GM11168 (cell line): ENCODE measurements around the gene RNF152.

Source experiments
- in situ Hi-C: fragments of 300-500 bp; cut with MboI; formaldehyde crosslinking; loops from one replicate; pipeline ENCODE4 v1.12.0; 2022; ENCODE audit warnings: low sequenced_read_pairs; ENCODE audit not compliant: unreplicated experiment

The RNF152 gene

GRCh38 chr18:61894751-61895524 lies 2.1 kb upstream of the RNF152 start:
- in situ Hi-C loops, result no loop called here

GRCh38 chr18:61893971-61894750 lies 1.4 kb upstream of the RNF152 start:
- in situ Hi-C loops, result no loop called here

GRCh38 chr18:61893309-61893970 lies 633 bp upstream of the RNF152 start:
- in situ Hi-C loops, result no loop called here

GRCh38 chr18:61891894-61892293 lies 913 bp downstream of the RNF152 start:
- in situ Hi-C loops, result no loop called here

- in situ Hi-C loops, result no loop called here
These were observed 1.5 kb downstream of the RNF152 start for GRCh38 chr18:61891271-61891670.

- in situ Hi-C loops, result no loop called here
These were observed 2.5 kb downstream of the RNF152 start for GRCh38 chr18:61890344-61890743.

- in situ Hi-C loops, result no loop called here
These were observed 3.3 kb downstream of the RNF152 start for GRCh38 chr18:61889541-61889940.

GRCh38 chr18:61888622-61889021 lies 4.2 kb downstream of the RNF152 start:
- in situ Hi-C loops, result no loop called here

- in situ Hi-C loops, result no loop called here
These were observed 5.0 kb downstream of the RNF152 start for GRCh38 chr18:61887838-61888237.

GRCh38 chr18:61883547-61883946 lies 9.3 kb downstream of the RNF152 start:
- in situ Hi-C loops, result no loop called here

- in situ Hi-C loops, result no loop called here
These were observed 10.4 kb downstream of the RNF152 start for GRCh38 chr18:61882296-61883004.

- in situ Hi-C loops, result no loop called here
These were observed 15.9 kb downstream of the RNF152 start for GRCh38 chr18:61876899-61877298.

- in situ Hi-C loops, result no loop called here
These were observed 22.7 kb downstream of the RNF152 start for GRCh38 chr18:61870151-61870550.

- in situ Hi-C loops, result no loop called here
These were observed 23.2 kb downstream of the RNF152 start for GRCh38 chr18:61869636-61870035.

- in situ Hi-C loops, result no loop called here
These were observed 27.2 kb downstream of the RNF152 start for GRCh38 chr18:61865466-61866175.

GRCh38 chr18:61861372-61861771 lies 31.4 kb downstream of the RNF152 start:
- in situ Hi-C loops, result no loop called here

- in situ Hi-C loops, result no loop called here
These were observed 32.5 kb downstream of the RNF152 start for GRCh38 chr18:61860302-61860701.

GRCh38 chr18:61859113-61859512 lies 33.7 kb downstream of the RNF152 start:
- in situ Hi-C loops, result no loop called here

- in situ Hi-C loops, result no loop called here
These were observed 36.1 kb downstream of the RNF152 start for GRCh38 chr18:61856678-61857077.
